Measurements from ENCODE around the gene FARSA. TPM values are rescaled to one million over a fixed set of nuclear protein-coding genes. Genes with fewer than 3 reads are reported as not detected.

FARSA gene
- total and polyA plus RNA-seq, 2 of the 13 experiments (the other 11 are each of a cell fraction or from before 2014, with no cell fraction given): 25.9 to 72.0 TPM

DNA sequence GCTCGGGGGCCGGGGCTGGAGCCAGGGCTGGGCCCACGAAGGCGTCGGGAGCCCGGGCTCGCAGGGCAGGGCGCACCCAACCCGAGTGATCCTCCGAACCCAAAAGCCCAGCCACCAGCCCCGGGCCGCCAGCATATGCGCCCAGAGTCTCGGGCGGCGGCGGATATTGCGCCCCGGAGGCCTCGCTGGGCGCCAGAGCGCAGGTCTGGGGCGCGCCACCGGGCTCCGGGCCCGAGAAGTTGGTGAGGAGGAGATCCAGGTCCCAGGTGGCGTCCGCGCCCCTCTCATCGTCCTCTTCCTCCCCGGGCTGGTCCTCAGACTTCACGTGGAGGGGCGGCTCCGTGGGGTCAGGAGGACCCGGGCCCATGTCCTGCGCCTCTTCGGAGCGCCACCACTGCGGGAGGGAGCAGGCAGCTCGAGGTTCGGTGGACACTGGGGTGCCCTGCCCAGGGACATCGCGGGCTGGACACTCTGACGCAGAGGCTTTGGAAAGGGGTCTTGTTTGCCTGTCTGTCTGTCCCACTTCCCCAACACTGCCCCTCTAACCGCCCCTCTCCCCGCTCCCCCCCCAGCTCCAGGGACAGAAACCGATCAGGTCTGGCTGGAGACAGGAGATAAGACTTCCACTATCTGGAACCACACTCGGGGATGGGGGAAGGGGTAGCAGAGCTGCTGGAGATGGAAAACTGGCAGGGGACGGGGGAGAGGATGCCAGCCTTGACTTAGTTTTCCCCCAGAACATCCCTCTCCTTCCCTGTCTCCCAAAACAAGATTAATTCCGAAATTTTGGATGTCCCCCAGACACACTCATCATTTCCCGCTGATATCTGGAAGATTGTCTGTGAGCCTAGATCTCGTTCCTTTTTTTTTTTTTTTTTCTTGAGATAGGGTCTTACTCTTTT is 47.5 kb downstream of the FARSA start (continued):
- TF ChIP-seq MED13 (CRISPR knock-in tag; IDR thresholded peaks at IDR 0.05) (no peak), FOXA3 (CRISPR knock-in tag; IDR thresholded peaks at IDR 0.05) (no peak), FOXP1 (IDR thresholded peaks at IDR 0.05) (no peak), FOXP1 (CRISPR knock-in tag; IDR thresholded peaks at IDR 0.05) (no peak), ZNF10 (CRISPR knock-in tag; IDR thresholded peaks at IDR 0.05; ENCODE audit: borderline replicate concordance, low read depth) (no peak), NFE2L1 (CRISPR knock-in tag; IDR thresholded peaks at IDR 0.05; ENCODE audit: borderline replicate concordance) (no peak), MAF1 (CRISPR knock-in tag; IDR thresholded peaks at IDR 0.05; ENCODE audit: borderline replicate concordance) (no peak), THYN1 (CRISPR knock-in tag; IDR thresholded peaks at IDR 0.05; ENCODE audit: borderline replicate concordance, low read depth) (no peak), HNRNPLL (IDR thresholded peaks at IDR 0.05; ENCODE audit: low read depth, low read length, poor library complexity, severe bottlenecking) (no peak), NFIC (IDR thresholded peaks at IDR 0.05; ENCODE audit: low read length) (no peak), JUNB (CRISPR knock-in tag; IDR thresholded peaks at IDR 0.05; ENCODE audit: borderline replicate concordance) (no peak)
- TF ChIP-seq, protein P1, sequence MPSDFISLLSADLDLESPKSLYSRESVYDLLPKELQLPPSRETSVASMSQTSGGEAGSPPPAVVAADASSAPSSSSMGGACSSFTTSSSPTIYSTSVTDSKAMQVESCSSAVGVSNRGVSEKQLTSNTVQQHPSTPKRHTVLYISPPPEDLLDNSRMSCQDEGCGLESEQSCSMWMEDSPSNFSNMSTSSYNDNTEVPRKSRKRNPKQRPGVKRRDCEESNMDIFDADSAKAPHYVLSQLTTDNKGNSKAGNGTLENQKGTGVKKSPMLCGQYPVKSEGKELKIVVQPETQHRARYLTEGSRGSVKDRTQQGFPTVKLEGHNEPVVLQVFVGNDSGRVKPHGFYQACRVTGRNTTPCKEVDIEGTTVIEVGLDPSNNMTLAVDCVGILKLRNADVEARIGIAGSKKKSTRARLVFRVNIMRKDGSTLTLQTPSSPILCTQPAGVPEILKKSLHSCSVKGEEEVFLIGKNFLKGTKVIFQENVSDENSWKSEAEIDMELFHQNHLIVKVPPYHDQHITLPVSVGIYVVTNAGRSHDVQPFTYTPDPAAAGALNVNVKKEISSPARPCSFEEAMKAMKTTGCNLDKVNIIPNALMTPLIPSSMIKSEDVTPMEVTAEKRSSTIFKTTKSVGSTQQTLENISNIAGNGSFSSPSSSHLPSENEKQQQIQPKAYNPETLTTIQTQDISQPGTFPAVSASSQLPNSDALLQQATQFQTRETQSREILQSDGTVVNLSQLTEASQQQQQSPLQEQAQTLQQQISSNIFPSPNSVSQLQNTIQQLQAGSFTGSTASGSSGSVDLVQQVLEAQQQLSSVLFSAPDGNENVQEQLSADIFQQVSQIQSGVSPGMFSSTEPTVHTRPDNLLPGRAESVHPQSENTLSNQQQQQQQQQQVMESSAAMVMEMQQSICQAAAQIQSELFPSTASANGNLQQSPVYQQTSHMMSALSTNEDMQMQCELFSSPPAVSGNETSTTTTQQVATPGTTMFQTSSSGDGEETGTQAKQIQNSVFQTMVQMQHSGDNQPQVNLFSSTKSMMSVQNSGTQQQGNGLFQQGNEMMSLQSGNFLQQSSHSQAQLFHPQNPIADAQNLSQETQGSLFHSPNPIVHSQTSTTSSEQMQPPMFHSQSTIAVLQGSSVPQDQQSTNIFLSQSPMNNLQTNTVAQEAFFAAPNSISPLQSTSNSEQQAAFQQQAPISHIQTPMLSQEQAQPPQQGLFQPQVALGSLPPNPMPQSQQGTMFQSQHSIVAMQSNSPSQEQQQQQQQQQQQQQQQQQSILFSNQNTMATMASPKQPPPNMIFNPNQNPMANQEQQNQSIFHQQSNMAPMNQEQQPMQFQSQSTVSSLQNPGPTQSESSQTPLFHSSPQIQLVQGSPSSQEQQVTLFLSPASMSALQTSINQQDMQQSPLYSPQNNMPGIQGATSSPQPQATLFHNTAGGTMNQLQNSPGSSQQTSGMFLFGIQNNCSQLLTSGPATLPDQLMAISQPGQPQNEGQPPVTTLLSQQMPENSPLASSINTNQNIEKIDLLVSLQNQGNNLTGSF (CRISPR knock-in tag; IDR thresholded peaks at IDR 0.05): 0 out of 2 replicates have a peak, but pooled peaks have one; percentile 31
- TF ChIP-seq, protein P2, sequence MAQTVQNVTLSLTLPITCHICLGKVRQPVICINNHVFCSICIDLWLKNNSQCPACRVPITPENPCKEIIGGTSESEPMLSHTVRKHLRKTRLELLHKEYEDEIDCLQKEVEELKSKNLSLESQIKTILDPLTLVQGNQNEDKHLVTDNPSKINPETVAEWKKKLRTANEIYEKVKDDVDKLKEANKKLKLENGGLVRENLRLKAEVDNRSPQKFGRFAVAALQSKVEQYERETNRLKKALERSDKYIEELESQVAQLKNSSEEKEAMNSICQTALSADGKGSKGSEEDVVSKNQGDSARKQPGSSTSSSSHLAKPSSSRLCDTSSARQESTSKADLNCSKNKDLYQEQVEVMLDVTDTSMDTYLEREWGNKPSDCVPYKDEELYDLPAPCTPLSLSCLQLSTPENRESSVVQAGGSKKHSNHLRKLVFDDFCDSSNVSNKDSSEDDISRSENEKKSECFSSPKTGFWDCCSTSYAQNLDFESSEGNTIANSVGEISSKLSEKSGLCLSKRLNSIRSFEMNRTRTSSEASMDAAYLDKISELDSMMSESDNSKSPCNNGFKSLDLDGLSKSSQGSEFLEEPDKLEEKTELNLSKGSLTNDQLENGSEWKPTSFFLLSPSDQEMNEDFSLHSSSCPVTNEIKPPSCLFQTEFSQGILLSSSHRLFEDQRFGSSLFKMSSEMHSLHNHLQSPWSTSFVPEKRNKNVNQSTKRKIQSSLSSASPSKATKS (CRISPR knock-in tag; IDR thresholded peaks at IDR 0.05): no peak
- TF ChIP-seq, protein P3, sequence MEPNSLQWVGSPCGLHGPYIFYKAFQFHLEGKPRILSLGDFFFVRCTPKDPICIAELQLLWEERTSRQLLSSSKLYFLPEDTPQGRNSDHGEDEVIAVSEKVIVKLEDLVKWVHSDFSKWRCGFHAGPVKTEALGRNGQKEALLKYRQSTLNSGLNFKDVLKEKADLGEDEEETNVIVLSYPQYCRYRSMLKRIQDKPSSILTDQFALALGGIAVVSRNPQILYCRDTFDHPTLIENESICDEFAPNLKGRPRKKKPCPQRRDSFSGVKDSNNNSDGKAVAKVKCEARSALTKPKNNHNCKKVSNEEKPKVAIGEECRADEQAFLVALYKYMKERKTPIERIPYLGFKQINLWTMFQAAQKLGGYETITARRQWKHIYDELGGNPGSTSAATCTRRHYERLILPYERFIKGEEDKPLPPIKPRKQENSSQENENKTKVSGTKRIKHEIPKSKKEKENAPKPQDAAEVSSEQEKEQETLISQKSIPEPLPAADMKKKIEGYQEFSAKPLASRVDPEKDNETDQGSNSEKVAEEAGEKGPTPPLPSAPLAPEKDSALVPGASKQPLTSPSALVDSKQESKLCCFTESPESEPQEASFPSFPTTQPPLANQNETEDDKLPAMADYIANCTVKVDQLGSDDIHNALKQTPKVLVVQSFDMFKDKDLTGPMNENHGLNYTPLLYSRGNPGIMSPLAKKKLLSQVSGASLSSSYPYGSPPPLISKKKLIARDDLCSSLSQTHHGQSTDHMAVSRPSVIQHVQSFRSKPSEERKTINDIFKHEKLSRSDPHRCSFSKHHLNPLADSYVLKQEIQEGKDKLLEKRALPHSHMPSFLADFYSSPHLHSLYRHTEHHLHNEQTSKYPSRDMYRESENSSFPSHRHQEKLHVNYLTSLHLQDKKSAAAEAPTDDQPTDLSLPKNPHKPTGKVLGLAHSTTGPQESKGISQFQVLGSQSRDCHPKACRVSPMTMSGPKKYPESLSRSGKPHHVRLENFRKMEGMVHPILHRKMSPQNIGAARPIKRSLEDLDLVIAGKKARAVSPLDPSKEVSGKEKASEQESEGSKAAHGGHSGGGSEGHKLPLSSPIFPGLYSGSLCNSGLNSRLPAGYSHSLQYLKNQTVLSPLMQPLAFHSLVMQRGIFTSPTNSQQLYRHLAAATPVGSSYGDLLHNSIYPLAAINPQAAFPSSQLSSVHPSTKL (CRISPR knock-in tag; IDR thresholded peaks at IDR 0.05): 0 out of 2 replicates have a peak, but pooled peaks have one; percentile 0
- TF ChIP-seq, protein P4, sequence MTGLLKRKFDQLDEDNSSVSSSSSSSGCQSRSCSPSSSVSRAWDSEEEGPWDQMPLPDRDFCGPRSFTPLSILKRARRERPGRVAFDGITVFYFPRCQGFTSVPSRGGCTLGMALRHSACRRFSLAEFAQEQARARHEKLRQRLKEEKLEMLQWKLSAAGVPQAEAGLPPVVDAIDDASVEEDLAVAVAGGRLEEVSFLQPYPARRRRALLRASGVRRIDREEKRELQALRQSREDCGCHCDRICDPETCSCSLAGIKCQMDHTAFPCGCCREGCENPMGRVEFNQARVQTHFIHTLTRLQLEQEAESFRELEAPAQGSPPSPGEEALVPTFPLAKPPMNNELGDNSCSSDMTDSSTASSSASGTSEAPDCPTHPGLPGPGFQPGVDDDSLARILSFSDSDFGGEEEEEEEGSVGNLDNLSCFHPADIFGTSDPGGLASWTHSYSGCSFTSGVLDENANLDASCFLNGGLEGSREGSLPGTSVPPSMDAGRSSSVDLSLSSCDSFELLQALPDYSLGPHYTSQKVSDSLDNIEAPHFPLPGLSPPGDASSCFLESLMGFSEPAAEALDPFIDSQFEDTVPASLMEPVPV (CRISPR knock-in tag; IDR thresholded peaks at IDR 0.05): 0 out of 2 replicates have a peak, but pooled peaks have one; percentile 28

Data from HepG2 (cell line).